A549 (cell line): Measurements from ENCODE around the gene ACBD3.

ENCODE experiments used
- CTCF ChIP-seq: fragments of >200 bp; sonication (Bioruptor Twin); formaldehyde crosslinking; IDR thresholded peaks from 3 replicates; pipeline ENCODE4 v1.5.1; 2016
- EP300 ChIP-seq, 2 experiments: fragments of >200 bp; sonication (Bioruptor Twin); formaldehyde crosslinking; IDR thresholded peaks; 2 replicates in 1 of 2; 3 replicates in 1 of 2; pipeline ENCODE4 v1.6.1; 2016 to 2017
- HES2 ChIP-seq: fragments of >200 bp; sonication (Bioruptor Twin); formaldehyde crosslinking; IDR thresholded peaks from 2 replicates; pipeline ENCODE4 v1.6.1; 2016
- KDM1A ChIP-seq: fragments of 200-600 bp; sonication (generic); IDR thresholded peaks from 2 replicates; pipeline ENCODE4 v1.6.1; 2016; ENCODE audit warnings: low read depth, mild to moderate bottlenecking
- POLR2A ChIP-seq: IDR thresholded peaks from 2 replicates; pipeline ENCODE4 v1.6.1; 2012; ENCODE audit warnings: mild to moderate bottlenecking, low read length
- POLR2AphosphoS2 ChIP-seq: conservative IDR thresholded peaks from 2 replicates; pipeline ENCODE4 v1.6.1; 2012; ENCODE audit warnings: low read length, improper control_type of control experiment, inconsistent platforms
- RAD21 ChIP-seq, 2 experiments: fragments of >200 bp in 1 of 2; sonication (Bioruptor Twin) in 1 of 2; formaldehyde crosslinking in 1 of 2; IDR thresholded peaks in 1 of 2; conservative IDR thresholded peaks in 1 of 2; 2 replicates in 1 of 2; 3 replicates in 1 of 2; pipeline ENCODE4 v1.6.1; 2012 to 2018; ENCODE audit warnings: inconsistent platforms in 1 of 2
- SMC3 ChIP-seq: fragments of >200 bp; sonication (Bioruptor Twin); formaldehyde crosslinking; IDR thresholded peaks from 3 replicates; pipeline ENCODE4 v1.6.1; 2018; ENCODE audit warnings: inconsistent platforms
- USF2 ChIP-seq: fragments of 450-650 bp; IDR thresholded peaks from 2 replicates; pipeline ENCODE4 v1.6.1; 2014; ENCODE audit warnings: antibody characterized with exemption

- TF ChIP-seq KDM1A: no peak
- no peak for TF ChIP-seq USF2
- TF ChIP-seq POLR2A: no peak
- TF ChIP-seq EP300 (IDR thresholded peaks at IDR 0.05): no peak
- TF ChIP-seq HES2: no peak
- no peak for TF ChIP-seq CTCF
- no peak for TF ChIP-seq POLR2AphosphoS2
- no peak for TF ChIP-seq SMC3
- no peak for TF ChIP-seq RAD21 (conservative IDR thresholded peaks at IDR 0.05 in 1 of 2, IDR thresholded peaks at IDR 0.05 in 1 of 2)
These were observed 78.8 kb downstream of the ACBD3 start for GRCh38 chr1:226107471-226108460.
